ENCODE results near the gene MANSC1. TPM values are rescaled to one million over a fixed set of nuclear protein-coding genes. Genes with fewer than 3 reads are reported as not detected.
A peak's percentile ranks its signal among the peaks of the same experiment; 100 is the strongest.

Gene MANSC1
- polyA plus RNA-seq, 4 donors: 5.4 to 39.4 (median 15.1) TPM

GRCh38 chr12:12301122-12301521, 48.9 kb downstream of the MANSC1 start:
- no peak for FAIRE-seq
- Histone ChIP-seq H3K4me1 (ENCODE audit: control insufficient read depth in 3 of 3, insufficient read depth in 2 of 3, low read depth in 1 of 3, low read length in 2 of 3) (no peaks in the 10 kb centered on the region), H3K4me3 (ENCODE audit: low read depth in 1 of 3, low read length in 3 of 3) (no peak overlapping the region), H3K27me3 (ENCODE audit: control insufficient read depth in 3 of 3, insufficient read depth in 3 of 3, low read length in 3 of 3) (no peaks in the 10 kb centered on the region), H3K36me3 (ENCODE audit: control insufficient read depth in 3 of 3, insufficient read depth in 2 of 3, low read depth in 1 of 3, low read length in 3 of 3) (no peaks in the 10 kb centered on the region), H3K9me3 (ENCODE audit: control insufficient read depth in 2 of 2, insufficient read depth in 1 of 2, low read depth in 1 of 2, low read length in 1 of 2) (no peaks in the 10 kb centered on the region), H3K27ac (ENCODE audit: low read depth in 1 of 3, low read length in 2 of 3) (no peak overlapping the region)
- WGBS, 3 donors: 63 to 78% (median 64%) methylated on average over 2 of the region's 2 CpGs
- no peak for DNase-seq

- FAIRE-seq: no peak
- WGBS, 3 donors: 81 to 87% (median 86%) methylated on average over 7 to 8 of the region's 8 CpGs
- no peaks in the 10 kb centered on the region for H3K9me3 ChIP-seq (ENCODE audit: control insufficient read depth in 2 of 2, insufficient read depth in 1 of 2, low read depth in 1 of 2, low read length in 1 of 2)
These were observed 52.7 kb downstream of the MANSC1 start for GRCh38 chr12:12297201-12297830.

GRCh38 chr12:12294215-12295005, 55.6 kb downstream of the MANSC1 start:
- Histone ChIP-seq H3K36me3 (ENCODE audit: control insufficient read depth in 3 of 3, insufficient read depth in 2 of 3, low read depth in 1 of 3, low read length in 3 of 3) (no peaks in the 10 kb centered on the region), H3K4me1 (ENCODE audit: control insufficient read depth in 3 of 3, insufficient read depth in 2 of 3, low read depth in 1 of 3, low read length in 2 of 3) (no peaks in the 10 kb centered on the region), H3K27ac (ENCODE audit: low read depth in 1 of 3, low read length in 2 of 3) (no peak overlapping the region), H3K9me3 (ENCODE audit: control insufficient read depth in 2 of 2, insufficient read depth in 1 of 2, low read depth in 1 of 2, low read length in 1 of 2) (no peaks in the 10 kb centered on the region), H3K4me3 (ENCODE audit: low read depth in 1 of 3, low read length in 3 of 3) (no peak overlapping the region), H3K27me3 (ENCODE audit: control insufficient read depth in 3 of 3, insufficient read depth in 3 of 3, low read length in 3 of 3) (no peaks in the 10 kb centered on the region)
- 73 to 83% (median 82%) methylated on average over 5 of the region's 5 CpGs for WGBS, 3 donors
- DNase-seq (no peak), FAIRE-seq (no peak)

More at GRCh38 chr12:12297201-12297830, 52.7 kb downstream of the MANSC1 start:
- Histone ChIP-seq H3K4me1 (ENCODE audit: control insufficient read depth in 3 of 3, insufficient read depth in 2 of 3, low read depth in 1 of 3, low read length in 2 of 3) (no peaks in the 10 kb centered on the region), H3K36me3 (ENCODE audit: control insufficient read depth in 3 of 3, insufficient read depth in 2 of 3, low read depth in 1 of 3, low read length in 3 of 3) (no peaks in the 10 kb centered on the region), H3K4me3 (ENCODE audit: low read depth in 1 of 3, low read length in 3 of 3) (no peak overlapping the region), H3K27me3 (ENCODE audit: control insufficient read depth in 3 of 3, insufficient read depth in 3 of 3, low read length in 3 of 3) (no peaks in the 10 kb centered on the region), H3K27ac (ENCODE audit: low read depth in 1 of 3, low read length in 2 of 3) (no peak overlapping the region)
- no peak for DNase-seq

GRCh38 chr12:12290206-12290605, 59.8 kb downstream of the MANSC1 start:
- no peak for FAIRE-seq
- Histone ChIP-seq H3K27ac (ENCODE audit: low read depth in 1 of 3, low read length in 2 of 3) (no peak overlapping the region), H3K9me3 (ENCODE audit: control insufficient read depth in 2 of 2, insufficient read depth in 1 of 2, low read depth in 1 of 2, low read length in 1 of 2) (no peaks in the 10 kb centered on the region), H3K4me1 (ENCODE audit: control insufficient read depth in 3 of 3, insufficient read depth in 2 of 3, low read depth in 1 of 3, low read length in 2 of 3) (no peaks in the 10 kb centered on the region), H3K27me3 (ENCODE audit: control insufficient read depth in 3 of 3, insufficient read depth in 3 of 3, low read length in 3 of 3) (peaks cover 0 to 2% (median 0%) of the 10 kb centered on the region in 3 donors), H3K36me3 (ENCODE audit: control insufficient read depth in 3 of 3, insufficient read depth in 2 of 3, low read depth in 1 of 3, low read length in 3 of 3) (no peaks in the 10 kb centered on the region), H3K4me3 (ENCODE audit: low read depth in 1 of 3, low read length in 3 of 3) (no peak overlapping the region)
- 44 to 71% (median 53%) methylated on average over 1 of the region's 1 CpG for WGBS, 3 donors
- DNase-seq: no peak

- Histone ChIP-seq H3K4me1 (ENCODE audit: control insufficient read depth in 3 of 3, insufficient read depth in 2 of 3, low read depth in 1 of 3, low read length in 2 of 3) (no peaks in the 10 kb centered on the region), H3K36me3 (ENCODE audit: control insufficient read depth in 3 of 3, insufficient read depth in 2 of 3, low read depth in 1 of 3, low read length in 3 of 3) (no peaks in the 10 kb centered on the region), H3K4me3 (ENCODE audit: low read depth in 1 of 3, low read length in 3 of 3) (no peak overlapping the region), H3K9me3 (ENCODE audit: control insufficient read depth in 2 of 2, insufficient read depth in 1 of 2, low read depth in 1 of 2, low read length in 1 of 2) (no peaks in the 10 kb centered on the region), H3K27ac (ENCODE audit: low read depth in 1 of 3, low read length in 2 of 3) (no peak overlapping the region), H3K27me3 (ENCODE audit: control insufficient read depth in 3 of 3, insufficient read depth in 3 of 3, low read length in 3 of 3) (peaks cover 0 to 2% (median 0%) of the 10 kb centered on the region in 3 donors)
- WGBS, 3 donors: 91 to 97% (median 91%) methylated on average over 4 to 5 of the region's 5 CpGs
- FAIRE-seq (no peak), DNase-seq (no peak)
These were observed 63.6 kb downstream of the MANSC1 start for GRCh38 chr12:12286441-12286840.

- 38 to 55% (median 47%) methylated on average over 7 of the region's 7 CpGs for WGBS, 3 donors
- Histone ChIP-seq H3K27me3 (ENCODE audit: control insufficient read depth in 3 of 3, insufficient read depth in 3 of 3, low read length in 3 of 3) (peaks cover 0 to 2% (median 0%) of the 10 kb centered on the region in 3 donors), H3K4me3 (ENCODE audit: low read depth in 1 of 3, low read length in 3 of 3) (no peak overlapping the region), H3K4me1 (ENCODE audit: control insufficient read depth in 3 of 3, insufficient read depth in 2 of 3, low read depth in 1 of 3, low read length in 2 of 3) (no peaks in the 10 kb centered on the region), H3K27ac (ENCODE audit: low read depth in 1 of 3, low read length in 2 of 3) (no peak overlapping the region), H3K9me3 (ENCODE audit: control insufficient read depth in 2 of 2, insufficient read depth in 1 of 2, low read depth in 1 of 2, low read length in 1 of 2) (no peaks in the 10 kb centered on the region), H3K36me3 (ENCODE audit: control insufficient read depth in 3 of 3, insufficient read depth in 2 of 3, low read depth in 1 of 3, low read length in 3 of 3) (no peaks in the 10 kb centered on the region)
- peak in 1 of 2 donors; percentile 38 for DNase-seq
- peak; percentile 30 for FAIRE-seq
These were observed 67.1 kb downstream of the MANSC1 start for GRCh38 chr12:12282761-12283425.

- FAIRE-seq: no peak
- Histone ChIP-seq H3K4me1 (ENCODE audit: control insufficient read depth in 3 of 3, insufficient read depth in 2 of 3, low read depth in 1 of 3, low read length in 2 of 3) (no peaks in the 10 kb centered on the region), H3K27ac (ENCODE audit: low read depth in 1 of 3, low read length in 2 of 3) (no peak overlapping the region), H3K4me3 (ENCODE audit: low read depth in 1 of 3, low read length in 3 of 3) (no peak overlapping the region), H3K36me3 (ENCODE audit: control insufficient read depth in 3 of 3, insufficient read depth in 2 of 3, low read depth in 1 of 3, low read length in 3 of 3) (no peaks in the 10 kb centered on the region), H3K27me3 (ENCODE audit: control insufficient read depth in 3 of 3, insufficient read depth in 3 of 3, low read length in 3 of 3) (peaks cover 0 to 2% (median 0%) of the 10 kb centered on the region in 3 donors), H3K9me3 (ENCODE audit: control insufficient read depth in 2 of 2, insufficient read depth in 1 of 2, low read depth in 1 of 2, low read length in 1 of 2) (peaks cover 0 to 4% of the 10 kb centered on the region in 2 donors)
- WGBS, 3 donors: 64 to 80% (median 71%) methylated on average over 3 of the region's 3 CpGs
- DNase-seq: no peak
These were observed 67.8 kb downstream of the MANSC1 start for GRCh38 chr12:12282202-12282601.

- no peak overlapping the region for H3K27ac ChIP-seq (ENCODE audit: low read depth in 1 of 3, low read length in 2 of 3)
- no peaks in the 10 kb centered on the region for H3K27me3 ChIP-seq (ENCODE audit: control insufficient read depth in 3 of 3, insufficient read depth in 3 of 3, low read length in 3 of 3)
- 83 to 100% (median 85%) methylated on average over 1 of the region's 1 CpG for WGBS, 3 donors
- H3K9me3 ChIP-seq (ENCODE audit: control insufficient read depth in 2 of 2, insufficient read depth in 1 of 2, low read depth in 1 of 2, low read length in 1 of 2): peaks cover 0 to 11% of the 10 kb centered on the region in 2 donors
- DNase-seq (no peak), FAIRE-seq (no peak)
- no peak overlapping the region for H3K4me3 ChIP-seq (ENCODE audit: low read depth in 1 of 3, low read length in 3 of 3)
- H3K36me3 ChIP-seq (ENCODE audit: control insufficient read depth in 3 of 3, insufficient read depth in 2 of 3, low read depth in 1 of 3, low read length in 3 of 3): no peaks in the 10 kb centered on the region
- H3K4me1 ChIP-seq (ENCODE audit: control insufficient read depth in 3 of 3, insufficient read depth in 2 of 3, low read depth in 1 of 3, low read length in 2 of 3): no peaks in the 10 kb centered on the region
These were observed 68.9 kb downstream of the MANSC1 start for GRCh38 chr12:12281134-12281533.

Data from small intestine (tissue), 7 donors.